Right cardiac atrium (tissue), 5 donors: ENCODE measurements around the gene MRPL4. TPM values are rescaled to one million over a fixed set of nuclear protein-coding genes. Genes with fewer than 3 reads are reported as not detected.
A peak's percentile ranks its signal among the peaks of the same experiment; 100 is the strongest.

Experiments used
- ATAC-seq, 2 donors: fragments of 200-7000 bp; cut with Tn5 transposase; one replicate each; pipeline versions ENCODE4 v1.8.0 to v1.9.1; 2020; ENCODE audit warnings: moderate library complexity in 2 of 2, mild to moderate bottlenecking in 1 of 2
- DNase-seq, 3 donors: peaks; one replicate each; pipeline ENCODE4 v3.0.0-alpha.2; 2020
- H3K27ac ChIP-seq: one replicate; pipeline ENCODE4 v1.5.1; 2013; ENCODE audit warnings: mild to moderate bottlenecking, low read length, control low read depth, moderate library complexity
- H3K27me3 ChIP-seq: one replicate; pipeline ENCODE4 v1.6.1; 2013; ENCODE audit not compliant: control insufficient read depth, insufficient read depth
- H3K4me1 ChIP-seq: one replicate; pipeline ENCODE4 v1.6.1; 2013; ENCODE audit warnings: low read length; ENCODE audit not compliant: control insufficient read depth, insufficient read depth
- H3K4me3 ChIP-seq: one replicate; pipeline ENCODE4 v1.5.1; 2013; ENCODE audit warnings: low read length, control low read depth
- H3K9me3 ChIP-seq: one replicate; pipeline ENCODE4 v1.6.1; 2013; ENCODE audit warnings: low read length; ENCODE audit not compliant: control insufficient read depth
- WGBS: extraction: QIAGEN DNeasy Blood & Tissue Kit; methylation state at CpG from one replicate; pipeline ENCODE4 v1.1.7; 2013; 5-methylcytosine and 5-hydroxymethylcytosine counted together
- intact Hi-C, 4 donors: fragments of 100-400 bp; cut with DNase I; formaldehyde crosslinking; loops; one replicate each; pipeline versions ENCODE4 v1.11.0 to v1.14.0; 2022 to 2023
- polyA plus RNA-seq: library from polyadenylated mRNA; stranded (reverse); fragments of 200-250 nt; gene quantifications from one replicate; pipeline ENCODE4 v1.2.3, GENCODE V29; 2013
- total RNA-seq, 4 donors: library from RNA; stranded (reverse); fragmentation: NEBNext Ultra II Directional; extraction: Animal tissue kit (Norgen Biotek cat#: 25700); gene quantifications; one replicate each; pipeline ENCODE4 v1.2.1, GENCODE V29; 2021
- donor health status: healthy with polysubstance abuse.
- donor health status: DM: no; HTN: yes; CAD: no.
- donor health status: DM: no; HTN: no; CAD: no.
- donor health status: DM: no; HTN: yes; CAD: no; lungs with severe emphysema.
- donor health status: DM: yes; HTN: yes; CAD: no.

MRPL4 gene
- total and polyA plus RNA-seq, 5 donors = 54.1 to 66.6 (median 64.2) TPM

- Histone ChIP-seq H3K27ac (no peak overlapping the region), H3K4me3 (no peak overlapping the region), H3K4me1 (no peaks in the 10 kb centered on the region), H3K9me3 (no peaks in the 10 kb centered on the region), H3K27me3 (no peaks in the 10 kb centered on the region)
- intact Hi-C loops = loop anchor here in 1 of 4 donors (10.0 kb wide), 1 partner anchor 309 kb away; the partner anchor contains the start of gene OLFM2
- ATAC-seq (no peak), DNase-seq (no peak)
- WGBS = 96% methylated on average over 7 of the region's 7 CpGs
These were observed 8.4 kb upstream of the MRPL4 start for GRCh38 chr19:10243606-10244005.

- intact Hi-C loops = loop anchor here in 1 of 4 donors (10.0 kb wide), 1 partner anchor 311 kb away; the partner anchor contains the start of gene OLFM2
- ATAC-seq (no peak), DNase-seq (no peak)
- Histone ChIP-seq H3K9me3 (no peaks in the 10 kb centered on the region), H3K27me3 (no peaks in the 10 kb centered on the region), H3K4me1 (no peaks in the 10 kb centered on the region), H3K27ac (no peak overlapping the region), H3K4me3 (no peak overlapping the region)
- WGBS = 87% methylated on average over 9 of the region's 9 CpGs
These were observed 6.7 kb upstream of the MRPL4 start for GRCh38 chr19:10245189-10245939.

GRCh38 chr19:10246511-10246910 lies 5.5 kb upstream of the MRPL4 start:
- no peaks in the 10 kb centered on the region for H3K9me3 ChIP-seq
- DNase-seq (no peak), ATAC-seq (no peak)
- H3K27me3 ChIP-seq = no peaks in the 10 kb centered on the region
- no peak overlapping the region for H3K4me3 ChIP-seq
- WGBS = 85% methylated on average over 6 of the region's 6 CpGs
- no peak overlapping the region for H3K27ac ChIP-seq
- intact Hi-C loops = loop anchor here in 1 of 4 donors (10.0 kb wide), 1 partner anchor 312 kb away; the partner anchor contains the start of gene OLFM2
- no peaks in the 10 kb centered on the region for H3K4me1 ChIP-seq

- Histone ChIP-seq H3K4me3 (peak overlapping the region; percentile 56), H3K27me3 (no peaks in the 10 kb centered on the region), H3K27ac (no peak overlapping the region), H3K4me1 (no peaks in the 10 kb centered on the region), H3K9me3 (no peaks in the 10 kb centered on the region)
- no peak for ATAC-seq
- 26% methylated on average over 8 of the region's 8 CpGs for WGBS
- no peak for DNase-seq
- intact Hi-C loops = loop anchor here in 2 of 4 donors (5.0 to 10.0 kb wide), 2 partner anchors 58 to 320 kb away; partner anchors contain the start of gene DNMT1 (in 1 of the 2)
These were observed 693 bp downstream of the MRPL4 start for GRCh38 chr19:10252707-10253106.

GRCh38 chr19:10254244-10254643 lies 2.2 kb downstream of the MRPL4 start:
- Histone ChIP-seq H3K9me3 (no peaks in the 10 kb centered on the region), H3K27me3 (no peaks in the 10 kb centered on the region), H3K27ac (no peak overlapping the region), H3K4me3 (no peak overlapping the region), H3K4me1 (no peaks in the 10 kb centered on the region)
- no peak for ATAC-seq
- DNase-seq = no peak
- intact Hi-C loops = loop anchor here in 2 of 4 donors (5.0 to 10.0 kb wide), 2 partner anchors 59 to 322 kb away; partner anchors contain the start of gene DNMT1 (in 1 of the 2)
- 88% methylated on average over 3 of the region's 3 CpGs for WGBS

GRCh38 chr19:10255358-10255757 lies 3.3 kb downstream of the MRPL4 start:
- Histone ChIP-seq H3K4me3 (no peak overlapping the region), H3K27ac (no peak overlapping the region), H3K9me3 (no peaks in the 10 kb centered on the region), H3K4me1 (no peaks in the 10 kb centered on the region), H3K27me3 (no peaks in the 10 kb centered on the region)
- intact Hi-C loops = loop anchor here in 2 of 4 donors (5.0 to 10.0 kb wide), 2 partner anchors 61 to 137 kb away; partner anchors contain the start of gene DNMT1 (in 1 of the 2)
- no peak for DNase-seq
- 95% methylated on average over 2 of the region's 2 CpGs for WGBS
- ATAC-seq = no peak

- no peaks in the 10 kb centered on the region for H3K4me1 ChIP-seq
- 81% methylated on average over 18 of the region's 18 CpGs for WGBS
- DNase-seq (no peak), ATAC-seq (no peak)
- no peak overlapping the region for H3K4me3 ChIP-seq
- H3K9me3 ChIP-seq = no peaks in the 10 kb centered on the region
- intact Hi-C loops = loop anchor here in 2 of 4 donors (5.0 to 10.0 kb wide), 2 partner anchors 62 to 136 kb away; partner anchors contain the start of gene DNMT1 (in 1 of the 2)
- no peaks in the 10 kb centered on the region for H3K27me3 ChIP-seq
- no peak overlapping the region for H3K27ac ChIP-seq
These were observed 4.5 kb downstream of the MRPL4 start for GRCh38 chr19:10256551-10256950.

GRCh38 chr19:10256970-10257615 lies 5.1 kb downstream of the MRPL4 start:
- Histone ChIP-seq H3K27me3 (no peaks in the 10 kb centered on the region), H3K27ac (no peak overlapping the region), H3K4me1 (no peaks in the 10 kb centered on the region), H3K9me3 (no peaks in the 10 kb centered on the region), H3K4me3 (no peak overlapping the region)
- DNase-seq (no peak), ATAC-seq (no peak)
- WGBS = 78% methylated on average over 9 of the region's 9 CpGs
- intact Hi-C loops = loop anchor here in 2 of 4 donors (5.0 to 10.0 kb wide), 2 partner anchors 62 to 135 kb away; partner anchors contain the start of gene DNMT1 (in 1 of the 2)

- Histone ChIP-seq H3K27ac (no peak overlapping the region), H3K4me1 (no peaks in the 10 kb centered on the region), H3K4me3 (no peak overlapping the region), H3K9me3 (no peaks in the 10 kb centered on the region), H3K27me3 (no peaks in the 10 kb centered on the region)
- intact Hi-C loops = loop anchor here in 2 of 4 donors (2.0 to 10.0 kb wide), 3 partner anchors 63 to 134 kb away; partner anchors contain the start of gene DNMT1 (in 1 of the 2)
- DNase-seq (peak in 1 of 3 donors; percentile 58), ATAC-seq (peak; percentile 7 to 8)
- 95% methylated on average over 18 of the region's 18 CpGs for WGBS
These were observed 6.2 kb downstream of the MRPL4 start for GRCh38 chr19:10258080-10258710.

- no peak overlapping the region for H3K4me3 ChIP-seq
- intact Hi-C loops = loop anchor here in 2 of 4 donors (2.0 to 10.0 kb wide), 3 partner anchors 65 to 133 kb away; partner anchors contain the start of gene DNMT1 (in 1 of the 2)
- no peak overlapping the region for H3K27ac ChIP-seq
- WGBS = 57% methylated on average over 32 of the region's 32 CpGs
- no peaks in the 10 kb centered on the region for H3K27me3 ChIP-seq
- H3K4me1 ChIP-seq = no peaks in the 10 kb centered on the region
- DNase-seq = peak; percentile 89 to 96 (median 91)
- no peaks in the 10 kb centered on the region for H3K9me3 ChIP-seq
- ATAC-seq = peak; percentile 59 to 63
These were observed 7.3 kb downstream of the MRPL4 start for GRCh38 chr19:10259162-10259905.
